ENCODE measurements around the gene BAK1.
"Not testable (repeated sequence)": the region's sequence is repeated elsewhere in the genome, so short reads cannot be mapped to it uniquely, and the experiment has no call there.

BAK1 gene

GRCh38 chr6:33586108-33586640 lies 6.1 kb upstream of the BAK1 start:
- no peak for DNase-seq (ENCODE audit: low spot score)

DNA sequence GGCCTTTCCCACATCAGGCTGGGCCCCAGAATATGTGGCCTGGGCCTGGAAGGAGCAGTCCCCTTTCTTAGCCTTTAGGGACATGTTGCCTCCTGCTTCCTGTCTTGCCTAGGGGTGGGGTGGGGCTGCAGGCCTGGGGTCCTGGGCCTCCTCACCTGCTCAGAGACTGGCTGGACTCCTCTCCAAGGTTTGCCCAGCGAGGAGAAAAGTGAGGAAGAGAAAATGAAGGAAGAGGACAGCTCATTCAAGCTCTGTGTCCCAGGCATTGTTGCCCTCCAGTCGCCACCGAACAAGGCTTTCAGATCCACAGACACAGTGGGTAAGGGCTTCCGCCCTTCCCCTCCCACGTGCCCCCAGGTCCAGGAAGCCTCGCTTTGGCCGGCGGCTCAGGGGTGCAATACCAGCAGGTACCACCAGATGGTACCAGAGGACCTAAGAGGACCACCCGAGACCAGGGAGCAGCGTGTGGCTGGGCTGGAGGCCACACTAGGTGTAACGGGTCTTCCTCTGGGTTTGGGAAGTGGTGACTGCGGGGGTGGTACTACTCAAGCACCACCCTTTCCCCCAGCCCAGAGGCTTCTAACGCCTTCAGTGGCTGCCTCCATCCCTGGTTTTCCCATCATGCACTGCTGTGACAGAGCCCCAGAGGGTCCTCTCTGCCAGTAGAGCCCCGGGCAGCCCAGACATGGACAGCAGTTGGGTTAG lies 5.5 kb upstream of the BAK1 start:
- DNase-seq (ENCODE audit: low spot score): peak; percentile 81

- no peak for DNase-seq (ENCODE audit: low spot score)
Measured at GRCh38 chr6:33584700-33585402, 4.8 kb upstream of the BAK1 start.

DNA sequence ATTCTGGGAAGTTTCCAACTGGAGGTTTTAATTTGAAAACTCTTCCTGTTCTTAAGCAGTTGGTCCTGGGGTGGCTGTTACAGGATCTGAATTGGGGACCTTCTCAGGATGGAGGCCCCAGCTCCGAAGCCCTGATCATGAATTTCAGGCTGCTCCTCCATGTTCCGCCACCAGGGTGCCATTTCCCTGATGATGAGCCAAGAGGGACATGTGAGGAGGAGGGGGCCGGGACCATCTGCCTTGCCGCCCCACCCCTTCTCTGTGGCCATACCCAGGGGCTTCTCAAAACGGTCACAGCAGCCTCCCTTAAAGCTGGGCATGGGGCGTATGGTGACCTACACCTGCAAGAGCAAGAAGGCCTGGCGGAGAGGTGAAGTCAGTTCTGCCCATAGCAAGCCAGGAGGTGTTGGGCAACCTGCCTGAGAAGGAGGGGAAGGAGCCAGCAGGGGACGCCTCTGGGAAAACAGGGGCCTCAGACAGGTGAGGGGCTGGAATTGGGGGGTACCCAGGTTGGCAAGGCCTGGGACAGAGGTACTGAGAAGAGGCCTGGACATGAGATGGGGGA lies 3.6 kb upstream of the BAK1 start:
- DNase-seq (ENCODE audit: low spot score): peak; percentile 65

DNA sequence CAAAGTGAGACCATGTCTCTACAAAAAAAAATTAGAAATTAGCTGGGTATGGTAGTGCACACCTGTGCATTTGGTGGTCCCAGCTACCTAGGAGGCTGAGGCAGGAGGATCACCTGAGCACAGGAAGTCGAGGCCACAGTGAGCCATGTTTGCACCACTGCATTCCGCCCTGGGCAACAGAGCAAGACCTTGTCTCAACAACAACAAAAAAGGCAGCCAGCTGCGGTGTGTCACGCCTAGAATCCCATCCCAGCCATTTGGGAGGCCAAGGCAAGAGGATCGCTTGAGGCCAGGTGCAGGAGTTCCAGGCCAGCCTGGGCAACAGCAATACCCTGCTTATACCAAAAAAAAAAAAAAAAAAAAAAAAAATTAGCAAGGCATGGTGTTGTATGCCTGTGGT lies 1.1 kb upstream of the BAK1 start:
- DNase-seq (ENCODE audit: low spot score): no peak

DNA sequence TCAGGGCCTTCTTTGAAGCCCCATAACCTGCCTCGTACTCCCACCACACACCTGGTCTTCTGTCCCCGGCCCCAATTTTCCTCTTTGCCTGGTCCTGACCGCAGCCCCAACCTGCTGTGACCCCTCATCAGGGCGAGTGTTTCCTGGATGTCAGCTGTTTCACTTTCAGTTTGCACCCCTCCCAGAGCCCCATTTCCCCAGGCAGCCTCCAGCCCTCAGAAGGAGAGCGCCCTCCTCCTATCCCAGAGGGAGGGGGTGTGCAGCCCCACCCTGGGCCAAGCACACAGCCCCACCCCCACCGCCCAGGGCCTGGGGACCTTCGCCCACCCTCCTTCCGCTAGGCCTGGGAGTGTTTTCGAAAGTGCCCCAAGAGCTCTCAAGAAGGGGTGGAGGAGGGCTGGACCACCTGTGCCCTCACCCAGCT lies 1.5 kb downstream of the BAK1 start:
- no peak for DNase-seq (ENCODE audit: low spot score)

- DNase-seq (ENCODE audit: low spot score): no peak
Measured at GRCh38 chr6:33578164-33578563, 1.9 kb downstream of the BAK1 start.

DNA sequence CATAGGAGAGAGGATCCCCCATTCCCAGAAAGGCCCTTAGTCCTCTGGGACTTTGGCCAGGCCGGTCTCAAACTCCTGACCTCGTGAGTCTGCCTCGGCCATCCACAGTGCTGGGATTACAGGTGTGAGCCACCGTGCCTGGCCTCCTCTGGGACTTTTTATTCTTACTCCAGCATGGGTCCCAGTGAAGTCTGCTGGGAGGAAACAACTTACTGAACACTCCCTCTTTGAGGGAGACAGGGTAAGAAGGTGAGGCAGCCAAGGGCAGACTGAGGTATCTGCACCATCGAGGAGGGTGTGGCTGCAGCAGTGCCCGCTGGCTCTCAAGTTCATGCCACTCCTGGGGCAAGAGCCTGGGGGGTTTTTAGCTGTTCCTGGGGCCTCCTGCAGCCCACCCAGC lies 2.4 kb downstream of the BAK1 start:
- no peak for DNase-seq (ENCODE audit: low spot score)

- no peak for DNase-seq (ENCODE audit: low spot score)
Measured at GRCh38 chr6:33577106-33577535, 3.0 kb downstream of the BAK1 start.

GRCh38 chr6:33576668-33577067 lies 3.4 kb downstream of the BAK1 start:
- DNase-seq (ENCODE audit: low spot score): no peak

GRCh38 chr6:33575211-33575610 lies 4.9 kb downstream of the BAK1 start:
- no peak for DNase-seq (ENCODE audit: low spot score)

- peak; percentile 16 for DNase-seq (ENCODE audit: low spot score)
Measured at GRCh38 chr6:33571637-33572316, 8.3 kb downstream of the BAK1 start.

- peak; percentile 94 for DNase-seq (ENCODE audit: low spot score)
Measured at GRCh38 chr6:33570806-33571636, 9.1 kb downstream of the BAK1 start.

DNA sequence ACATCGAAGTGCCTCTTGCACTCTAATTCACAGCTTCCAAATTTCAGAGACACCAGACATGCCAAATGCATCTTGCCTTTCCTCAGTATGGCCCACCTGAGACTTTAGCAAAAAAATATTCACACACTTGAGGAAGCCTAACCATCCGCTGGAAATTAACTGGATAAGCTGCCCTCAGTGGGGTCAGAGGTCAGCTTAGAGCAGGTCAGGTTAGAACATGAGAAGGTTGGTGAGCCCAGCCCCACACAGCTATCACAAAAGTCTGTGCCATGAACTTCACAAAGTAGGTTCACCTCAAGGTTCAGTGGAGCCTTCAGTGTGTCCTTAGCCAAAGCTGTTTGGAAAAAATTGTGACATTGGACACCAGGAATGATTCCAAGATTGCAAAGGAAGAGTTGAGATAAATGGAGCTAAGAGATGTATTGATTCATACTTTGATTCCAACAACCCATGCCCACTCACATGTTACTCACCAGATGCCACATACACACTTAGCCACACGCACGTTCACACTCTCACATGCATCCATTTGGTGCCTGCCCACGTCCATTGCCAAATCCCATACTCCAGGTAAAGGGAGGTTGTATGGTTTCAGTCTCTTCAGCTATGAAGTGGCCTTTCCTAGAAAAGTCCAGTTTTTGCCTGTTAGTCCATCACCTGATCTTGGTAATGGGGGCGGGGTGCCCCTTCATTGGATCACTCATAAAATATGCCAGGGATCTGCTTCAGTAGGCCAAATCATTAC lies 11.1 kb downstream of the BAK1 start:
- no peak for DNase-seq (ENCODE audit: low spot score)

- DNase-seq (ENCODE audit: low spot score): no peak
Measured at GRCh38 chr6:33567836-33568235, 12.2 kb downstream of the BAK1 start.

- no peak for DNase-seq (ENCODE audit: low spot score)
Measured at GRCh38 chr6:33566182-33567084, 13.6 kb downstream of the BAK1 start.

GRCh38 chr6:33558801-33559200 lies 21.3 kb downstream of the BAK1 start:
- DNase-seq (ENCODE audit: low spot score): no peak

DNA sequence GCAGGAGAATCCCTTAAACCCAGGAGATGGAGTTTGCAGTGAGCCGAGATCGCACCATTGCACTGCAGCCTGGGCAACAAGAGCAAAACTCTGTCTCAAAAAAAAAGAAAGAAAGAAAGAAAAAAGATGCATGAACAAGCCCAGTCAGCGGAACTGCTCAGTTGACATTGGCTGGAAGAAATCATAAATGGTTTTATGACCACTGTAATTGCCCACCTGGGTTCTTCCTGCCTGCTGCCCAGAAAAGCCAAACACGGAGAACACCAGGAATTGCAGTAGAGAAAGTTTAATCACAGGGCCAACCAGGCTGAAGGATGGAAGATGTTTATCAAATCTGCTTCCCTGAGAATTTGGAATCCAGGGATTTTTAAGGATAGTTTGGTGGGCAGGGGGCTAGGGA lies 22.7 kb downstream of the BAK1 start:
- DNase-seq (ENCODE audit: low spot score): no peak

- not testable (repeated sequence) for DNase-seq (ENCODE audit: low spot score)
Measured at GRCh38 chr6:33552883-33553282, 27.2 kb downstream of the BAK1 start.

DNA sequence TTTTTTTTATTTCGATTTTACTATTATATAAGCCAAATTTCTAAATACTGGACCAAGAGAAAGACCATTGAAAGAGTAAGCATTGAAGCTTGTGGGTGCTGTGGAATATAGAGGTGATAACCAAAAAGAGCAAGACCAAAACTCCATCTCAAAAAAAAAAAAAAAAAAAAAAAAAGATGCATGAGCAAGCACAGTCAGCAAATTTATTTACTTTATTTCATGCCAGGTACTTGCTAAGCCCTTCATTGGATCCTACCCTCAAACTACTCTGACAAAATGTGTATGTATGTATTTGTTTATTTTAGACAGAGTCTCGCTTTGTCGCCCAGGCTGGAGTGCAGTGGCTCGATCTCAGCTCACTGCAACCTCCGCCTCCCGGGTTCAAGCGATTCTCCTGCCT lies 27.8 kb downstream of the BAK1 start:
- no peak for DNase-seq (ENCODE audit: low spot score)

All from iPS-NIHi11 (cell line).